GM12875 (cell line): Measurements from ENCODE around the gene PLIN1.

Source experiments
- H3K4me3 ChIP-seq: one replicate; pipeline ENCODE4 v1.5.1; 2011; ENCODE audit warnings: low read depth, low read length, control low read depth
- CTCF ChIP-seq: IDR thresholded peaks from 2 replicates; pipeline ENCODE4 v1.5.1; 2011; ENCODE audit warnings: low read depth, mild to moderate bottlenecking, control low read depth, inconsistent platforms, low read length, moderate library complexity, borderline replicate concordance; ENCODE audit not compliant: insufficient read depth

PLIN1 gene

GRCh38 chr15:89652666-89653065, 26.5 kb downstream of the PLIN1 start:
- TF ChIP-seq CTCF = no peak
- H3K4me3 ChIP-seq = no peak overlapping the region

- no peak overlapping the region for H3K4me3 ChIP-seq
- no peak for TF ChIP-seq CTCF
Observed at GRCh38 chr15:89652131-89652530, 27.0 kb downstream of the PLIN1 start.

GRCh38 chr15:89649716-89650115, 29.5 kb downstream of the PLIN1 start:
- no peak overlapping the region for H3K4me3 ChIP-seq
- TF ChIP-seq CTCF = no peak

GRCh38 chr15:89649013-89649625, 30.0 kb downstream of the PLIN1 start:
- TF ChIP-seq CTCF = no peak
- no peak overlapping the region for H3K4me3 ChIP-seq

- H3K4me3 ChIP-seq = no peak overlapping the region
- TF ChIP-seq CTCF = no peak
Observed at GRCh38 chr15:89648106-89649012, 30.8 kb downstream of the PLIN1 start.

- H3K4me3 ChIP-seq = no peak overlapping the region
Observed at GRCh38 chr15:89647191-89647851, 31.8 kb downstream of the PLIN1 start.

More at GRCh38 chr15:89647191-89647851, 31.8 kb downstream of the PLIN1 start:
- peak; percentile 89 for TF ChIP-seq CTCF
